ENCODE data around the gene DNAJB6. TPM values are rescaled to one million over a fixed set of nuclear protein-coding genes. Genes with fewer than 3 reads are reported as not detected.

DNAJB6 gene
- total RNA-seq, 1 experiment from 2014 or later, result 82.5 TPM

- Histone ChIP-seq H3K4me3 (replicated peaks in 1 of 2; ENCODE audit: low read depth in 1 of 2, low read length in 2 of 2) (no peak overlapping the region), H3K9me2 (ENCODE audit: insufficient read depth) (no peaks in the 10 kb centered on the region), H3K4me2 (ENCODE audit: low read length) (no peak overlapping the region), H3K79me2 (ENCODE audit: insufficient read depth, low read length) (no peaks in the 10 kb centered on the region), H3K27me3 (ENCODE audit: insufficient read depth, low read length) (no peaks in the 10 kb centered on the region), H3K4me1 (ENCODE audit: control insufficient read depth in 1 of 2, insufficient read depth in 2 of 2, low read length in 2 of 2) (peaks cover 18 to 39% of the 10 kb centered on the region in 2 experiments), H3K9ac (ENCODE audit: low read length) (no peak overlapping the region), H2AFZ (ENCODE audit: low read depth, low read length, poor library complexity, severe bottlenecking) (no peak overlapping the region), H3K9me3 (ENCODE audit: control insufficient read depth in 1 of 2, insufficient read depth in 1 of 2, low read depth in 1 of 2, low read length in 2 of 2) (no peaks in the 10 kb centered on the region), H4K20me1 (ENCODE audit: insufficient read depth) (no peaks in the 10 kb centered on the region), H3K36me3 (ENCODE audit: control insufficient read depth in 1 of 2, insufficient read depth in 2 of 2, low read length in 2 of 2) (no peaks in the 10 kb centered on the region), H3K27ac (ENCODE audit: low read depth, low read length) (no peak overlapping the region)
- ATAC-seq (no peak), DNase-seq (ENCODE audit: low read depth, low spot score) (no peak)
- POLR2A ChIA-PET, result no interaction called here
- CTCF ChIA-PET, result no interaction called here
- no peak for TF ChIP-seq REST (IDR thresholded peaks at IDR 0.05; ENCODE audit: low read depth)
- no peak for TF ChIP-seq EZH2 (IDR thresholded peaks at IDR 0.05)
- TF ChIP-seq ZNF274 (IDR thresholded peaks at IDR 0.05; ENCODE audit: low read depth, low read length), result no peak
- TF ChIP-seq FOSL1 (IDR thresholded peaks at IDR 0.05; ENCODE audit: low read depth), result no peak
- no peak for TF ChIP-seq TCF7L2 (IDR thresholded peaks at IDR 0.05; ENCODE audit: borderline replicate concordance, extremely low read depth, insufficient read depth, insufficient read length)
- TF ChIP-seq SIN3A (IDR thresholded peaks at IDR 0.05; ENCODE audit: low read depth), result no peak
- TF ChIP-seq RAD21 (IDR thresholded peaks at IDR 0.05; ENCODE audit: low read depth), result no peak
- no peak for TF ChIP-seq POLR2AphosphoS5 (IDR thresholded peaks at IDR 0.05; ENCODE audit: low read depth, low read length)
- TF ChIP-seq JUND (IDR thresholded peaks at IDR 0.05), result no peak
- no peak for TF ChIP-seq ZFX (IDR thresholded peaks at IDR 0.05)
- TF ChIP-seq ZBTB33 (IDR thresholded peaks at IDR 0.05; ENCODE audit: extremely low read depth, insufficient replicate concordance, low read length), result no peak
- no peak for TF ChIP-seq SP1 (IDR thresholded peaks at IDR 0.05; ENCODE audit: low read depth)
- TF ChIP-seq ELF1 (IDR thresholded peaks at IDR 0.05; ENCODE audit: borderline replicate concordance, low read depth), result no peak
- no TSS peak for BruUV-seq (replicated peaks)
- intact Hi-C loops (cut with micrococcal nuclease), result no loop called here
- RAD21 ChIA-PET (ENCODE audit: low non-redundant PET in 1 of 2, low total read pairs in 2 of 2, uncharacterized antibody in 2 of 2, unreplicated experiment in 2 of 2), result no interaction called here
Observed at GRCh38 chr7:157313645-157314044, 23.2 kb upstream of the DNAJB6 start.
